CD4-positive, alpha-beta memory T cell (primary cell): ENCODE data around the gene UBE2Q2. TPM values are rescaled to one million over a fixed set of nuclear protein-coding genes. Genes with fewer than 3 reads are reported as not detected.
A peak's percentile ranks its signal among the peaks of the same experiment; 100 is the strongest.
"Not testable (repeated sequence)": the region's sequence is repeated elsewhere in the genome, so short reads cannot be mapped to it uniquely, and the experiment has no call there.

ENCODE experiments used
- CTCF ChIA-PET: fragments of 350-600 bp; sonication (Branson Sonifier 250); formaldehyde crosslinking; loops from one replicate; lab custom pipeline; 2021; ENCODE audit warnings: inconsistent platforms; ENCODE audit not compliant: partially characterized antibody; lab: Charles Lee
- POLR2A ChIA-PET: fragments of 350-600 bp; sonication (Branson Sonifier 250); formaldehyde crosslinking; loops from one replicate; lab custom pipeline; 2021; ENCODE audit not compliant: partially characterized antibody; lab: Charles Lee
- DNase-seq, 5 donors: peaks; one replicate each; pipeline versions ENCODE4 v3.0.0 to v3.0.0-alpha.2; 2020 to 2022; ENCODE audit warnings: mixed read lengths in 1 of 5
- H3K27ac ChIP-seq: one replicate; pipeline ENCODE4 v1.7.0; 2013; ENCODE audit warnings: low read depth, low read length
- H3K27me3 ChIP-seq: 2 replicates; pipeline ENCODE4 v1.7.0; 2013; ENCODE audit warnings: mild to moderate bottlenecking, low read length, moderate library complexity; ENCODE audit not compliant: insufficient read depth
- H3K36me3 ChIP-seq: 2 replicates; pipeline ENCODE4 v1.7.0; 2013; ENCODE audit warnings: mild to moderate bottlenecking, low read length, moderate library complexity; ENCODE audit not compliant: insufficient read depth
- H3K4me1 ChIP-seq: 2 replicates; pipeline ENCODE4 v1.7.0; 2013; ENCODE audit warnings: mild to moderate bottlenecking, low read length, moderate library complexity; ENCODE audit not compliant: insufficient read depth
- H3K4me3 ChIP-seq, 2 donors: one replicate each; pipeline ENCODE4 v1.7.0; 2013; ENCODE audit warnings: low read length in 2 of 2, mild to moderate bottlenecking in 1 of 2
- H3K9me3 ChIP-seq, 2 donors: one replicate each; pipeline ENCODE4 v1.7.0; 2013; ENCODE audit warnings: low read length in 2 of 2, control low read depth in 1 of 2; ENCODE audit not compliant: control insufficient read depth in 1 of 2
- H3K27ac Mint-ChIP-seq, 7 donors: one replicate each; pipeline ENCODE4 v1.8.0; 2020 to 2021; ENCODE audit warnings: mixed read lengths in 7 of 7, mild to moderate bottlenecking in 6 of 7, inconsistent platforms in 3 of 7, moderate library complexity in 3 of 7
- H3K27me3 Mint-ChIP-seq, 2 donors: one replicate each; pipeline ENCODE4 v1.8.0; 2020 to 2021; ENCODE audit warnings: mixed read lengths in 2 of 2
- H3K36me3 Mint-ChIP-seq, 2 donors: one replicate each; pipeline ENCODE4 v1.8.0; 2020 to 2021; ENCODE audit warnings: mixed read lengths in 2 of 2, inconsistent platforms in 1 of 2, mild to moderate bottlenecking in 1 of 2
- H3K4me1 Mint-ChIP-seq, 4 donors: one replicate each; pipeline ENCODE4 v1.8.0; 2020 to 2021; ENCODE audit warnings: mixed read lengths in 4 of 4, mild to moderate bottlenecking in 1 of 4
- H3K4me3 Mint-ChIP-seq, 8 donors: one replicate each; pipeline ENCODE4 v1.8.0; 2020 to 2021; ENCODE audit warnings: mixed read lengths in 8 of 8, mild to moderate bottlenecking in 7 of 8, moderate library complexity in 6 of 8, inconsistent platforms in 3 of 8
- H3K9me3 Mint-ChIP-seq, 8 donors: one replicate each; pipeline ENCODE4 v1.8.0; 2020 to 2021; ENCODE audit warnings: mixed read lengths in 8 of 8, mild to moderate bottlenecking in 5 of 8, inconsistent platforms in 3 of 8, moderate library complexity in 1 of 8
- intact Hi-C: fragments of 100-400 bp; cut with micrococcal nuclease; formaldehyde crosslinking; loops from one replicate; pipeline ENCODE4 v1.15.1; 2023
- polyA plus RNA-seq, 2 donors: library from polyadenylated mRNA; unstranded; fragments of 300-500 nt; fragmentation: Illumina TruSeq; gene quantifications; one replicate each; pipeline ENCODE4 v1.2.3, GENCODE V29; 2021
- total RNA-seq, 2 experiments: library from RNA; stranded (reverse); gene quantifications; one replicate each; pipeline ENCODE4 v1.2.3, GENCODE V29; 2021

UBE2Q2 gene
- total RNA-seq: 10 to 100 TPM; 38.0 to 42.9 TPM
- polyA plus RNA-seq: 10 to 100 TPM; 58.9 to 67.1 TPM

DNA sequence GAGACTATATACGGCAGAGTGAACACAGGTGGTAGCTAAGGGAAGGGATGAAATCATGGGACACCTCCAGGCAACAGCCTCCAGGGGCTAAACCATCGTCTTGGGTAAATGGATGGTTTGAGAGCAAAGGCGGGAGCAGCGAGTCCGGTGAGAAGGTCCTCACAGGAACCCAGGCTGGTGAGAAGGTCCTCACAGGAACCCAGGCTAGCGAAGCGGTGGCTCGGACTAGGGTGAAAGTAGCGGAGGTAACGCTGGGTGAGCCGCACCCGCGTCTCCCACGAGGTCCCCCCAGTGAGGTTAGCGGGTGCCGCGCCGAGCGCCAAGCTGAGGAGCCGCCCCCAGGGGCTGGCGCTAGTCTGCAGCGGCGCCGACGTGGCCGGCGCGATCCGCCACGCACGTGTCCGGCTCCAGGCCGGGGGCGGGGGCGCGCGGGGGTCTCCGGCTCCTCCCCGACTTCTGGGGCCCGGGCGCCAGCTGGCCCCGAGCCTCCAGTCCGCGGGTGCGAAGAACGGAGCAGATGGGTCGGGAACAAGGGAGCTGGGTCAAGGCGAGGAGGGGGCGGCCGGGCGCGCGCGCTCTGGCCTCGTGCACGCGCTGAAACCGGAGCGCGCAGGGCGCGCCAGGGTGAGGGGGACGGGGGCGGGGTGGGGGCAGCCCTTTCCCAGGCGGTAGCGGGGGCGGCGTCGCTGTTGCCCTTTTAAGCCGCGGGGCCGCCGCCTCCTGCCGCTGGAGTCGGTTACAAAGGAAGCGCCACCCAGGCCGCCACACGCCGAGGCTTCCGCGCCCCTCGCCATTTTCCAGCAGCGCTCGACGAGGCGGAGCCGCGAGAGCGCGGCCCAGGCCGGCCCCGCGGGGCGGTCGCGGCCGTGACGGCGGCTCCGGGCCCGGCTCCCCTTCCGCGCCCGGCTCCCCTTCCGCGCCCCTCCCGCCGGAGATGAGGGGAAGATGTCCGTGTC lies at the start of gene UBE2Q2:
TSS of gene UBE2Q2 (plus strand) at position 726 of the 956 bp plus-strand sequence. CDS start at position 946, 220 bp downstream.
- no peaks in the 10 kb centered on the region for H3K27me3 ChIP-seq
- Mint-ChIP-seq H3K4me1 (peaks cover 32 to 54% (median 48%) of the 10 kb centered on the region in 4 donors), H3K36me3 (peaks cover 3 to 13% of the 10 kb centered on the region in 2 donors), H3K27me3 (no peaks in the 10 kb centered on the region), H3K9me3 (peaks cover 0 to 2% (median 0%) of the 10 kb centered on the region in 8 donors), H3K27ac (peak within 1 kb of the TSS; percentile 91 to 98 (median 96)), H3K4me3 (peak within 1 kb of the TSS; percentile 92 to 99 (median 96))
- peaks cover 40% of the 10 kb centered on the region for H3K4me1 ChIP-seq
- H3K27ac ChIP-seq: peak within 1 kb of the TSS; percentile 67
- peaks cover 4% of the 10 kb centered on the region for H3K36me3 ChIP-seq
- DNase-seq: peak; percentile 69 to 78 (median 71)
- H3K9me3 ChIP-seq: no peaks in the 10 kb centered on the region
- POLR2A ChIA-PET: interaction anchor here (0.8 to 4.1 kb wide), 10 partner anchors 10 to 642 kb away, joined by 3 to 30 read pairs (median 3); partner anchors contain the start of genes C15orf39, FBXO22, IMP3 and SNUPN
- intact Hi-C loops: loop anchor here (1.0 to 5.0 kb wide), 3 partner anchors 32 to 391 kb away; partner anchors contain the start of genes FBXO22 and SIN3A
- H3K4me3 ChIP-seq: peak within 1 kb of the TSS; percentile 57 to 71
- CTCF ChIA-PET: interaction anchor here (1.2 to 1.5 kb wide), 2 partner anchors 32 to 40 kb away, joined by 3 to 4 read pairs; no protein-coding TSS in a partner anchor

DNA sequence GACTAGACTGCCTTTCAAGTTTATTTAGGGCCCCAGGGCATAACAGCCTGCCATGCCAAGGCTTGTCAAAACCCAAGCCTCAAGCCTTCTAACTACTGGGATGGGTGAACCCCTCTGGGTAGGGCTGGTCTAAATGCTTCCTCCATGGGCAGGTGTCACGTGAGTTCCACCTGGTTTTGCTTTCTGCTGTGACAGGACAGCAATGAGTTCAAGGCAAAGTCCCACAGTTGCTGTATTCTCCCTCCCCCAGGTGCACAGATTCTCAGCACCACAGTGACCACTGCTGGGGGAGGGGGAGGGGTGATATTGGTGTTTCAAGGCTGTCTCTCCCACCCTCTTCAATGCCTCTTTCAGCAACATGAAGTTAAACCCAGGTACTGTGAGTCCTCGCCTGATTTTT lies 46.9 kb upstream of the UBE2Q2 start:
- Mint-ChIP-seq H3K27me3 (peaks cover 22 to 37% of the 10 kb centered on the region in 2 donors), H3K27ac (no peak overlapping the region), H3K9me3 (no peaks in the 10 kb centered on the region), H3K4me3 (no peak overlapping the region), H3K4me1 (peaks cover 0 to under 1% (median under 1%) of the 10 kb centered on the region in 4 donors), H3K36me3 (no peaks in the 10 kb centered on the region)
- Histone ChIP-seq H3K4me1 (peaks cover under 1% of the 10 kb centered on the region), H3K9me3 (no peaks in the 10 kb centered on the region), H3K36me3 (no peaks in the 10 kb centered on the region), H3K27ac (no peak overlapping the region), H3K4me3 (no peak overlapping the region), H3K27me3 (peaks cover 2% of the 10 kb centered on the region)
- CTCF ChIA-PET: no interaction called here
- intact Hi-C loops: no loop called here
- DNase-seq: no peak
- POLR2A ChIA-PET: no interaction called here

DNA sequence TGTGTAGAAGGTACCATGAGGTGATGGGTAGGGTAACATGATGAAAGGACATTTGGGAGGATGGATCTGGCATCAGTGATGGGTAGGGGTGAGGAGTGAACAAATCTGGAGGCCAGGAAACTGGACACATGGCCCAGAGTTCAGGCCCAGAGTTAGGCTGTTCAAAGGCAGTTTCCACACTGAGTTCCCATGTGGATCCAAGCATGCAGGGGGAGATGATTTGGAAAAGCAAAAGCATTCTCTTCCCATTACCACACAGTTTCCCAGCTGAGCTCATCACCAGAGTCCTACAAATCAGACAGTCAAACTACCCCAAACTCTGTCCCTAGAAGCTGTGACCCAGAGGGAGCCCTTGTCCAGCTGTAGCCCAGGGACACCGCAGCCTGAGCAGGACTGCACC lies 46.1 kb upstream of the UBE2Q2 start:
- Mint-ChIP-seq H3K27me3 (peaks cover 29 to 42% of the 10 kb centered on the region in 2 donors), H3K27ac (peak overlapping the region in 1 of 7 donors; percentile 74)

DNA sequence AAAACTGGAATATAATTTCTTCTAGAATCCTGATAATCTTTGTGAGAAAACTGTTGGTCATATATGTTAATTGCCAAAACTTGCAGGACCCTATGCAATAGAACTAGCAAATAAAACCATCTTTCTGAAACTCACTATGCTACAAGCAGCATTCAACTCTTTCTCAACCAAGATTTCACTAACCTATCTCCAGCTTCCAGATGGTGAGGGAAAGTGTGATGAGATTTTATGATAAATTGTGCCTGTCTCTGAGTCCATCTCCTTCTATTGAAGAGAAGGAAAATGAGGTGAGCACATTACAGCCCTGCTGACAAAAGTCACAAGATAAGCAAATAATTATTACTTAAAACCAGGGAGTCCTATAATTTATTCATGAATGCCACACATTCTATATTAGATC lies 44.1 kb upstream of the UBE2Q2 start:
- no peak for DNase-seq

More for the DNA sequence above, 46.1 kb upstream of the UBE2Q2 start:
- H3K9me3 Mint-ChIP-seq, H3K27me3 ChIP-seq, H3K4me3 Mint-ChIP-seq, H3K27ac ChIP-seq, H3K36me3 Mint-ChIP-seq, H3K36me3 ChIP-seq, DNase-seq, CTCF ChIA-PET, intact Hi-C loops, H3K4me1 ChIP-seq, H3K4me1 Mint-ChIP-seq, H3K9me3 ChIP-seq, H3K4me3 ChIP-seq, POLR2A ChIA-PET: not testable (repeated sequence)

DNA sequence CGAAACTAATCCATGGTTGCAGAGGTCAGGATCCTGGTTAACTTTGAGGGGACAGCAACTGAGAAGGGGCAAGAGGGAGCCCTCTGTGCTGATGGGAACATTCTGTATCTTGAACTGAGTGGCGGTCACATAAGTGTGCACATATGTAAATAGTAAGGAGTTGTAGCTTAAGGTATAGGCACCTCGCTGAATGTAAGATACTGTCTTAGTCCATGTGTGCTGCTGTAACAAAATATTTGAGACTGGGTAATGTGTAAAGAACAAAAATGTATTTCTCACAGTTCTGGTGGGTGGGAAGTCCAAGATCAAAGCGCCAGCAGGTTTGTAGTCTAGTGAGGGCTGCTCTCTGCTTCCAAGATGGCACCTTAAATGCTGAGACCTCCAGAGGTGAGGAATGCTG lies 42.8 kb upstream of the UBE2Q2 start:
- DNase-seq, H3K36me3 ChIP-seq, H3K4me3 Mint-ChIP-seq, H3K4me1 Mint-ChIP-seq, H3K27ac Mint-ChIP-seq, H3K27ac ChIP-seq, intact Hi-C loops, H3K4me3 ChIP-seq, H3K4me1 ChIP-seq, H3K36me3 Mint-ChIP-seq, H3K9me3 ChIP-seq, H3K9me3 Mint-ChIP-seq: not testable (repeated sequence)
- CTCF ChIA-PET: interaction anchor here (5.5 kb wide), 1 partner anchor 73 kb away, joined by 104 read pairs; a partner anchor contains a TSS
- peaks cover 12% of the 10 kb centered on the region for H3K27me3 ChIP-seq
- H3K27me3 Mint-ChIP-seq: peaks cover 28 to 41% of the 10 kb centered on the region in 2 donors
- POLR2A ChIA-PET: interaction anchor here (2.3 kb wide), 1 partner anchor 72 kb away, joined by 6 read pairs; no protein-coding TSS in a partner anchor

More for the DNA sequence above, 44.1 kb upstream of the UBE2Q2 start:
- peaks cover 8% of the 10 kb centered on the region for H3K4me1 ChIP-seq
- H3K4me3 ChIP-seq: no peak overlapping the region
- peaks cover 12% of the 10 kb centered on the region for H3K27me3 ChIP-seq
- H3K9me3 Mint-ChIP-seq: no peaks in the 10 kb centered on the region
- H3K4me1 Mint-ChIP-seq: peaks cover 2 to 8% (median 4%) of the 10 kb centered on the region in 4 donors
- H3K36me3 Mint-ChIP-seq: no peaks in the 10 kb centered on the region
- ChIA-PET POLR2A (no interaction called here), CTCF (interaction anchor here (5.5 kb wide), 1 partner anchor 72 kb away, joined by 104 read pairs; a partner anchor contains a TSS)
- H3K9me3 ChIP-seq: no peaks in the 10 kb centered on the region
- no peak overlapping the region for H3K4me3 Mint-ChIP-seq
- H3K27ac ChIP-seq: no peak overlapping the region
- H3K36me3 ChIP-seq: no peaks in the 10 kb centered on the region
- no peak overlapping the region for H3K27ac Mint-ChIP-seq
- intact Hi-C loops: no loop called here
- peaks cover 28 to 41% of the 10 kb centered on the region in 2 donors for H3K27me3 Mint-ChIP-seq

DNA sequence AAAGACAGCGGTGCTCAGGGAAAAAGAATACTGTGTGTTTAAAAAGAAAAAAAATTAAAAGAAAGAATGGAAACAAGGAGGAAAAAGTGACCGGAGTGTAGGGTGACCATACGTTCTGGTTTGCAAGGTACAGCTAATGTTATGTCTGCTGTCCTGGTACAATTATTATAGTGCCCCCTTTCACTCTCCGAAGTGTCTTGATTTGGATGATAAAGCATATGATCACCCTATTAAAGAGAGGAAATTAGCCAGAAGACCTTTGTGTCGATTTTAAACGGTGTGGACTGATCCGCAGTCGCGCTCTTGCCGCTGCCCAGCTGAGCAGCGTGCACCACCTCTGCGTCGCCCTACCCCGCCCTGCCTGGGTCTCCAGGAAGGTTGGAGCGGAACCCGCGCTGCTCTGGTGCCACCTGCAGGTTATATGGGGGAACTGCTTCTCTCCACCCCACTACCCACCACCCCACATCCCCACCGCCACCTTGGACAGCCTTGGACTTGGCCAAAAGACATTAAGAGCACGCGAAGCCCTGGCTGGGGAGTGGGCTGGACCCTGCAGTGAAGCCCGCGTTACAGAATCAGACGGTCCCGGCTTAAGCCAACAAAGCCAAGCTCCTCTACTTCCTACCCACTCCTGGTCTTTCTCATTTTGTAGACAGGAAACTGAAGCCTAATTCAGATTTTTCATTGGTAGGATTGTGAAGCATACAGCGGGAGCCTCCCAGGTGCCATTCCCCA lies 41.2 kb upstream of the UBE2Q2 start:
- Mint-ChIP-seq H3K36me3 (no peaks in the 10 kb centered on the region), H3K4me1 (peaks cover 2 to 8% (median 4%) of the 10 kb centered on the region in 4 donors), H3K4me3 (peak overlapping the region in 7 of 8 donors; percentile 46 to 79 (median 65)), H3K9me3 (peaks cover 0 to 2% (median 0%) of the 10 kb centered on the region in 8 donors), H3K27me3 (peaks cover 28 to 35% of the 10 kb centered on the region in 2 donors), H3K27ac (peak overlapping the region in 1 of 7 donors; percentile 62)
- Histone ChIP-seq H3K9me3 (no peaks in the 10 kb centered on the region), H3K4me1 (peaks cover 8% of the 10 kb centered on the region), H3K27ac (no peak overlapping the region), H3K4me3 (no peak overlapping the region), H3K36me3 (no peaks in the 10 kb centered on the region), H3K27me3 (peaks cover 12% of the 10 kb centered on the region)
- ChIA-PET POLR2A (interaction anchor here (1.3 to 2.3 kb wide), 4 partner anchors 13 to 116 kb away, joined by 3 to 6 read pairs (median 4); no protein-coding TSS in a partner anchor), CTCF (interaction anchor here (0.6 to 5.5 kb wide), 28 partner anchors 8 to 1043 kb away, joined by 3 to 104 read pairs (median 4); partner anchors contain the start of genes MAN2C1 and UBE2Q2)
- DNase-seq: peak; percentile 69 to 75 (median 72)
- intact Hi-C loops: loop anchor here (1.0 to 2.0 kb wide), 2 partner anchors 74 to 337 kb away; no protein-coding TSS in a partner anchor
